ENCODE measurements around the gene MMP3. TPM values are rescaled to one million over a fixed set of nuclear protein-coding genes. Genes with fewer than 3 reads are reported as not detected.

Gene MMP3
- total and polyA plus RNA-seq, 4 donors, result 0.31 to 0.86 (median 0.53) TPM; not detected in 1

DNA sequence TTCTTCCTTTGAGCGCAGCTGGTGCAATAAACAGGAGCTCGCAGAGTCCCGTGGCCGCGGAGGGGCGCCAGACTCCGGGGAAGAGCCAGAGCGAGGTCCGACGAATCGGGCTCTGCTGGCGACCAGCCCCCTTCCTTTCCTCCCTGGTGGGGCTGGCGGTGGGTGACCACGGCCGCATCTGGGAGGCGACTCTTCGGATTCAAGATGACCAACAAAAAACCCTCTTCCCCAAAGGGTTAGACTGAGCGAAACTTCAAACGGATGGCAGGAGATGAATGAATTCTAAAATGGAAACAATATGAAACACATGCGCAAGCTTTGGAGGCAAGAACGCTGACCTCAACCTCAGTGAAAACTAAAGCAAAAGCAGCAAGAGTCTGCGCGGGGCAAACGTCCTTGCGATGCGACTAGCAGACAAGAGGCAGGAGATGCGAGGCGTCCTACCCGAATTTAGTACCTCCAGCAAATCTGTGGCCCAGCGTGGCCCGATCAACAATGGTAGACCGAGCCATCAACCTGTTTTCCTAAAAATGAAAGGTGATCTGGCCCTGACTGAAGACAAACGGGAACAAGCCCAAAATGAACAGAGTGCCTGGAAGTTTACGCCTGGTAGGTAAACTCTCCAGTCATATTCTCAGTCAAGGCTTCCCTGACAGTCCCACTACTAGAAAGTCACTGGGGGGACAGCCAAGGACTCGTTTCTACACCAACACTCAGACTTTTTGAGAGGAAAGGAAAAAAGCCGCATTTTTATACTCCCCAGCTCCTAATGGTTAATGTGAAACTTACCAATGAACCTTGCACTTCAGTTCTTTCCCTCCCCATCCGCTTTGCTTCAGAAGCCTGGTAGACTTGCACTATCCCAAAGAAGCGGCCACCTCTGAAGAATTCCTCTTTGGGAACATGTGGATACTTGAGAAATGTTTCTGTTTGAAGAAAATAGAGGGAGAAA is 11.6 kb downstream of the MMP3 start:
- peak; percentile 24 to 54 (median 42) for DNase-seq
- no peaks in the 10 kb centered on the region for H3K4me1 ChIP-seq (ENCODE audit: control insufficient read depth in 5 of 5, insufficient read depth in 5 of 5, low read length in 5 of 5)
- no peak for ATAC-seq (ENCODE audit: insufficient read depth, low FRiP score)
- H3K36me3 ChIP-seq (ENCODE audit: control insufficient read depth in 4 of 4, insufficient read depth in 4 of 4, low read length in 4 of 4), result no peaks in the 10 kb centered on the region
- peaks cover 0 to 2% (median 0%) of the 10 kb centered on the region in 4 donors for H3K9me3 ChIP-seq (ENCODE audit: control insufficient read depth in 4 of 4, insufficient read depth in 3 of 4, low read length in 3 of 4)
- H3K27me3 ChIP-seq (ENCODE audit: control insufficient read depth in 3 of 3, insufficient read depth in 3 of 3, low read length in 2 of 3), result peaks cover 0 to 8% (median 2%) of the 10 kb centered on the region in 3 donors
- H3K27ac ChIP-seq (ENCODE audit: low read depth in 1 of 2, low read length in 1 of 2), result no peak overlapping the region
- no peak overlapping the region for H3K4me3 ChIP-seq
- WGBS, 2 donors, result 44 to 48% methylated on average over 38 of the region's 38 CpGs
- H3K9ac ChIP-seq (ENCODE audit: insufficient read depth in 1 of 2, low read length in 2 of 2), result no peak overlapping the region
- TF ChIP-seq, protein P1, sequence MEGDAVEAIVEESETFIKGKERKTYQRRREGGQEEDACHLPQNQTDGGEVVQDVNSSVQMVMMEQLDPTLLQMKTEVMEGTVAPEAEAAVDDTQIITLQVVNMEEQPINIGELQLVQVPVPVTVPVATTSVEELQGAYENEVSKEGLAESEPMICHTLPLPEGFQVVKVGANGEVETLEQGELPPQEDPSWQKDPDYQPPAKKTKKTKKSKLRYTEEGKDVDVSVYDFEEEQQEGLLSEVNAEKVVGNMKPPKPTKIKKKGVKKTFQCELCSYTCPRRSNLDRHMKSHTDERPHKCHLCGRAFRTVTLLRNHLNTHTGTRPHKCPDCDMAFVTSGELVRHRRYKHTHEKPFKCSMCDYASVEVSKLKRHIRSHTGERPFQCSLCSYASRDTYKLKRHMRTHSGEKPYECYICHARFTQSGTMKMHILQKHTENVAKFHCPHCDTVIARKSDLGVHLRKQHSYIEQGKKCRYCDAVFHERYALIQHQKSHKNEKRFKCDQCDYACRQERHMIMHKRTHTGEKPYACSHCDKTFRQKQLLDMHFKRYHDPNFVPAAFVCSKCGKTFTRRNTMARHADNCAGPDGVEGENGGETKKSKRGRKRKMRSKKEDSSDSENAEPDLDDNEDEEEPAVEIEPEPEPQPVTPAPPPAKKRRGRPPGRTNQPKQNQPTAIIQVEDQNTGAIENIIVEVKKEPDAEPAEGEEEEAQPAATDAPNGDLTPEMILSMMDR (IDR thresholded peaks at IDR 0.05; ENCODE audit: control extremely low read depth, extremely low read depth), result no peak

DNA sequence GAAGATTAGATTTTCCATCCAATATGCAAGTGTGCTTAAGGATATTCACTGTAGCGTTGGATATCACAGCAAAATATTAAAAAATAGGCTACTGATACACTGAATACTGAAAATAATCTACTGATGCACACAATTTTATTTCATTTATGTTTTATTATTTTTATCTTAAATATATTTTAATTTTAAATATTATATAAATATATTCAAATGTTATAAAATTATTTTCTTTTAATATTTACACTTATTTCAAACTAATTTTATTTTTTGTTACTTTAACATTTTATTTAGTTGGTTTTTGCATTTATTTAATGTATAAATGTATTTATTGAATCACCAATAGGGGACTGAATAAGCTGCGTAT is 12.3 kb downstream of the MMP3 start:
- H3K27ac ChIP-seq (ENCODE audit: low read depth in 1 of 2, low read length in 1 of 2), result no peak overlapping the region
- WGBS, 2 donors, result 60 to 63% methylated on average over 2 of the region's 2 CpGs
- no peaks in the 10 kb centered on the region for H3K36me3 ChIP-seq (ENCODE audit: control insufficient read depth in 4 of 4, insufficient read depth in 4 of 4, low read length in 4 of 4)
- H3K9me3 ChIP-seq (ENCODE audit: control insufficient read depth in 4 of 4, insufficient read depth in 3 of 4, low read length in 3 of 4), result peaks cover 0 to 2% (median 0%) of the 10 kb centered on the region in 4 donors
- DNase-seq (no peak), ATAC-seq (ENCODE audit: insufficient read depth, low FRiP score) (no peak)
- TF ChIP-seq, protein P1 (IDR thresholded peaks at IDR 0.05; ENCODE audit: control extremely low read depth, extremely low read depth), result no peak
- no peak overlapping the region for H3K4me3 ChIP-seq
- H3K27me3 ChIP-seq (ENCODE audit: control insufficient read depth in 3 of 3, insufficient read depth in 3 of 3, low read length in 2 of 3), result peaks cover 0 to 8% (median 2%) of the 10 kb centered on the region in 3 donors
- H3K9ac ChIP-seq (ENCODE audit: insufficient read depth in 1 of 2, low read length in 2 of 2), result no peak overlapping the region
- no peaks in the 10 kb centered on the region for H3K4me1 ChIP-seq (ENCODE audit: control insufficient read depth in 5 of 5, insufficient read depth in 5 of 5, low read length in 5 of 5)

DNA sequence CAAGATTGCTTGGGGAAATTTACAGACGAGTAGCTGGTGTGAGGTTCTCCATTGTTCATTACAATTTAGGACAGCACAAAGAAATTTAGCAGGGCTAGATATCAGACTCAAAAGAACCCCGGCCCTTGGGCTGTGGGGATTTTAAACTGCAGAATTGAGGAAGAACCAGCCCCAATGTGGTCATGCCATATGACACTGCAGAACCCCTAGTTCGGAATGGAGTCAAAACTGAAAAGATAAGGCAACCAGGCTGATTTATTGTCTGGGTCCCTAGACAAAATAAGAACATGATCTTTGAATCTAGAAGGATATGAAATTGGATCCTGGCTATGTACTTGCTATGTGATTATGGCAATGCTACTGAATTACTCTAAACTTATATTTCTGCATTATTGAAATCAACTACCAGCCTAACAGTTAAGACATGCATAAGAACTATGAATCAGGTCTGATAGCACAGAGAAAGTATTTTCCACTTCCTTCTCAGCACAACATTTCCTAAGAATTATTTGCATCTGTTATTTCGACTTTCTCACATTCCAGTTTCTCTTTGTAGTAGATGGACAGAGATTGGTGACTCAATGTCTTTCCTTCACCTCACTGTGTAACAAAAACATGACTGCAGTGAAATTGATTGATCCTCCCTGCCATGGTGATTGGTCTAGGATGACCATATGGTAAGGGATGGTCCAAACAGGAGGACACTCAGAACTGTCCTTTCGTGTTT is 13.2 kb downstream of the MMP3 start:
- ATAC-seq (ENCODE audit: insufficient read depth, low FRiP score) (no peak), DNase-seq (no peak)
- no peaks in the 10 kb centered on the region for H3K4me1 ChIP-seq (ENCODE audit: control insufficient read depth in 5 of 5, insufficient read depth in 5 of 5, low read length in 5 of 5)
- 60 to 69% methylated on average over 5 of the region's 5 CpGs for WGBS, 2 donors
- H3K9me3 ChIP-seq (ENCODE audit: control insufficient read depth in 4 of 4, insufficient read depth in 3 of 4, low read length in 3 of 4), result peaks cover 0 to 3% (median 0%) of the 10 kb centered on the region in 4 donors
- H3K27ac ChIP-seq (ENCODE audit: low read depth in 1 of 2, low read length in 1 of 2), result no peak overlapping the region
- H3K27me3 ChIP-seq (ENCODE audit: control insufficient read depth in 3 of 3, insufficient read depth in 3 of 3, low read length in 2 of 3), result peaks cover 0 to 8% (median 2%) of the 10 kb centered on the region in 3 donors
- TF ChIP-seq, protein P1 (IDR thresholded peaks at IDR 0.05; ENCODE audit: control extremely low read depth, extremely low read depth), result no peak
- H3K4me3 ChIP-seq, result no peak overlapping the region
- no peaks in the 10 kb centered on the region for H3K36me3 ChIP-seq (ENCODE audit: control insufficient read depth in 4 of 4, insufficient read depth in 4 of 4, low read length in 4 of 4)
- no peak overlapping the region for H3K9ac ChIP-seq (ENCODE audit: insufficient read depth in 1 of 2, low read length in 2 of 2)

All from lung (tissue), 12 donors.